Measurements from ENCODE around the gene PPP1R12B.
"Not testable (repeated sequence)": the region's sequence is repeated elsewhere in the genome, so short reads cannot be mapped to it uniquely, and the experiment has no call there.

The PPP1R12B gene

DNA sequence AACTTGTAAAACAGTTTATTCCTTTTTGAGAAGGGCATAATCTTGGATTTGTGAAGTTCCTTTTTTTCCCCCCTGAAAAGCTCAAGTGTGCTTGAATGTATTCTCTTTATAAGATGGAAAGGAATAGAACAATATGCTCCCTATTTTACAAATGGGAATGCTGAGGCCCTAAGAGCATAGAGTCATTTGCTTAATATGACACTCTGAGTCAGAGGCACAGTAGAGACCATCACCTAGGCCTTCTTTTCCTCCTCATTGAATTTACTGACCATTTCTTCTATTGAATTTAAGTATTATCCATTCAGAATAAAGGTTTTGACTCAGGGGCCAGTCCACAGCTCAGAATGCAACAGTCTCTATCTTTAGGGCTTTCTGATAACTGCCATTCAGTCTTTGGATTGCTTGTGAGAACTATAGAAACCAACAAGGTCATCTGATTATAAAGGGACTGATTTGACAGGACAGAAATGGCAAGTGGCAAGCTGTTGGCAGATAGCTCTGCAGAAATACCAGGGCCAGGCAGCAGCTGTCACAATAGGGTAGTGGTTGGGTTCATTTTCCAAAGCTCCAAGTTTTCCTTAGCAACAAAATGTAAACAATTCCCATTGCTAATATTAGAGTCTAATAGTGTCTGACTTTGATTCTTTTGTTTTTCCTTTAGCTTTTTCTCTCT is 111.1 kb downstream of the PPP1R12B start:
- not testable (repeated sequence) for H3K27me3 ChIP-seq (replicated peaks; ENCODE audit: control insufficient read depth, insufficient read depth, low read length); H3K36me3 ChIP-seq (ENCODE audit: control insufficient read depth, insufficient read depth, low read length, severe bottlenecking); H3K9ac ChIP-seq (ENCODE audit: low read length); H3K9me3 ChIP-seq (ENCODE audit: control insufficient read depth, low read length); H3K4me3 ChIP-seq (ENCODE audit: low read length)
- peaks cover 12% of the 10 kb centered on the region for H3K4me1 ChIP-seq (ENCODE audit: control insufficient read depth, insufficient read depth, low read length)
- DNase-seq (ENCODE audit: low read depth) = peak; percentile 22

DNA sequence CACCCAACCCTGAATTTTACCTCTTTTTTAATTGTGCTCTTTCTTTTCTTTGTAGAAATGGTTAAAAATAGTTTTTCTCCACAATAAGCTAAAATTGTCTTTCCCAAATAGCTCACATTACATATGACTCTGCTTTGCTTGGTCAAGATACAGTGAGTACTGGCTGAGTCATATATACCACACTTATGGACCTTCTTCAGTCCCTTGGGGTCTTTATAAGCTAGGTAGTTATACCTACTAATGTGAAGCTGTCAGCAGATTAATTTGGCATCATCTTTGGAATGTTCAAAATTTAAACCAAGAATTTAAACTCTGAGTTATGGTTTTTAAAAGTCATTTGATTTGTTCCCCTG is 111.6 kb downstream of the PPP1R12B start:
- H3K9ac ChIP-seq (ENCODE audit: low read length) = not testable (repeated sequence)

DNA sequence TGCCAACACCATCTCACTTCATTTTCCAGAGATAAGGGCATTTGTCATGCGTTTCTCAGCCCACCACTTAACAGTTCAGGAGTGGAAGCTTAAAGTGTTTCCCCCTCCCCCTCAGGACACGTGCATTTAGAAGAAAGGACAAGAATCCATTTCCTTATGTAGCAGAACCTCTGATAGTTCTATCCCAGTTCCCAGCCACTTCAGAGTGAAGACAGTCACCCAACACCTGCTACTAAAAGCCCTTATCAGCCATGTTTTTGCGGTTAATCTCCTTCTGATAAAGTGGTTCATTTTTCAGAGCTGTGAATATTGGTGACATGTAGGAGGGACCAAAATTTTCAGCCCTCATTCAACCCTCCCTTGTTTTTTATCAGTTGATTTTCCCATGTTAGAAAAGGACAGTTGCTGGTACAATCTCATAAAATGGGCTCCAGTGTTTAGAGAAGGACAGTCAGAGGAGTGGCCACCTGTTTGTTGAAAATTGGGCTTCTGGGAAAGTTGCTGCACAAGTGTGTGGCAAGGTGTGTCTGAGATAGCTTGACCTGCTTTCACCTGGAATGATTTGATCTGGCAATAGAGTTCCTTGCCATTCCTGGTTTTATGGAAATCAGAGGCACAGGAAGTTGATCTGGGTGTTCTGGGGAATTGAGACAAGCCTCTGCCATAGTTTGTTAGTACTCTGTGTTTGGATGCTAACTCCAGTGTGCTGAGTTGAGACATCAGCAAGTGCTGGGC is 114.0 kb downstream of the PPP1R12B start:
- Histone ChIP-seq H3K27me3 (replicated peaks; ENCODE audit: control insufficient read depth, insufficient read depth, low read length) (no peaks in the 10 kb centered on the region), H3K4me3 (ENCODE audit: low read length) (no peak overlapping the region), H3K9ac (ENCODE audit: low read length) (no peak overlapping the region), H3K9me3 (ENCODE audit: control insufficient read depth, low read length) (no peaks in the 10 kb centered on the region), H3K4me1 (ENCODE audit: control insufficient read depth, insufficient read depth, low read length) (peaks cover 15% of the 10 kb centered on the region), H3K36me3 (ENCODE audit: control insufficient read depth, insufficient read depth, low read length, severe bottlenecking) (no peaks in the 10 kb centered on the region)
- no peak for DNase-seq (ENCODE audit: low read depth)

More for the DNA sequence above, 111.6 kb downstream of the PPP1R12B start:
- H3K4me3 ChIP-seq (ENCODE audit: low read length); H3K9me3 ChIP-seq (ENCODE audit: control insufficient read depth, low read length); H3K36me3 ChIP-seq (ENCODE audit: control insufficient read depth, insufficient read depth, low read length, severe bottlenecking); H3K27me3 ChIP-seq (replicated peaks; ENCODE audit: control insufficient read depth, insufficient read depth, low read length): not testable (repeated sequence)
- peak; percentile 74 for DNase-seq (ENCODE audit: low read depth)
- H3K4me1 ChIP-seq (ENCODE audit: control insufficient read depth, insufficient read depth, low read length) = peaks cover 12% of the 10 kb centered on the region

DNA sequence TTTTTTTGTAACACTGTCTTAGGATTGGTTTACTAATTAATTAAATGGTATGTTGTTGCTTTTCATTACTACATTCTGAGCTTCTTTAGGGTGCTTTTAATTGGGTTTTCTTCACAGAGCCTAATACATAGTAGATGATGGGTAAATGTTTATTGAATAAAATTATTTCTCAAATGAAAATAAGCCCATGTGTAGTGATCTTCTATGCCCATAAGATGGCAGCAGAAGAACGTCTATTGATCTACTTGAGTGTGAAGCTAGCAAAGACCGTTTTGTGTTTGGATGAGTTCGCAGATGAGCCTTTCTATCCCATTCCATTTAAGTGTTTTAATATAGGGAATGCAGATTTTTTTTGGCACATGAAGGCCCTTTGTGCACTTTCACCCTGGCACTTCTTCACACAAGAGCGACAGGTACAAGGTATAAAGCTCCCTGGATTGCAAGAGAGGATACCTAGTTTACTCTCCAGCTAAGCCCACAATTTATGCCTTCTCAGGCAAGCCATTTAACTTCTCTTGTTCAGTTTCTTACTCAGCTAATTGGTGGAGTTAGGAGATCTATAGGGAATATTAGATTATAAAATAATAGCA is 115.7 kb downstream of the PPP1R12B start:
- not testable (repeated sequence) for H3K9ac ChIP-seq (ENCODE audit: low read length); H3K9me3 ChIP-seq (ENCODE audit: control insufficient read depth, low read length); H3K27me3 ChIP-seq (replicated peaks; ENCODE audit: control insufficient read depth, insufficient read depth, low read length); H3K36me3 ChIP-seq (ENCODE audit: control insufficient read depth, insufficient read depth, low read length, severe bottlenecking); H3K4me3 ChIP-seq (ENCODE audit: low read length)
- DNase-seq (ENCODE audit: low read depth) = peak; percentile 67
- H3K4me1 ChIP-seq (ENCODE audit: control insufficient read depth, insufficient read depth, low read length) = peaks cover 15% of the 10 kb centered on the region

DNA sequence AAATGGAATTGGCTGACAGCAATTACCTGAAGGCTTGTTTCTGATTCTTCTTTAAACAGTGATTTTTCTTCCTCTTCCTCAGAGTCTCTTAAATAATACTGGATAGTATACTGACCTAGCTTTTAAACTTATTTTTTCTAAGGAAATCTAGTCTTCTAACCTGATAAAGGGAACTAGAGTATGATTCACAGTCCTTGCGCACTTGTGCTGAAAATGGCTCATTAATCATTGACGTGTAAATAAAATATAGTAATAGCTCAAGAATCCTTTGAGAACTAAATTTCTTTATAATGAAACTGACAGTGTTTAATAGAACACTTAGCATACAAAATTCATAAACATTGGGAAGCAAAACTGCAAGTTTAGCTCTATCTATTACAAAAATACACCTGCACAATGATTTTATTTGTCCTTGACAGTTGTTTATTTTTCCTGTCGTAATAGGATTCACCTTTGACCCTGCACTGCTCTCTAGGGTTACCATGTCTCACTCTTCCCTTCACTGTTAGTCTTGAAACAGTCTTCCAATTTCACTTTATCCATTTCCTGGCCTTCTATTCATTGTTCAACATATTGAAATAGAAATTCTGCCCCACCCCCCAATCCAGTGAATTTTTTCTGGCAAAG is 117.3 kb downstream of the PPP1R12B start:
- H3K27me3 ChIP-seq (replicated peaks; ENCODE audit: control insufficient read depth, insufficient read depth, low read length); DNase-seq (ENCODE audit: low read depth); H3K4me1 ChIP-seq (ENCODE audit: control insufficient read depth, insufficient read depth, low read length); H3K36me3 ChIP-seq (ENCODE audit: control insufficient read depth, insufficient read depth, low read length, severe bottlenecking); H3K9me3 ChIP-seq (ENCODE audit: control insufficient read depth, low read length); H3K9ac ChIP-seq (ENCODE audit: low read length); H3K4me3 ChIP-seq (ENCODE audit: low read length): not testable (repeated sequence)

DNA sequence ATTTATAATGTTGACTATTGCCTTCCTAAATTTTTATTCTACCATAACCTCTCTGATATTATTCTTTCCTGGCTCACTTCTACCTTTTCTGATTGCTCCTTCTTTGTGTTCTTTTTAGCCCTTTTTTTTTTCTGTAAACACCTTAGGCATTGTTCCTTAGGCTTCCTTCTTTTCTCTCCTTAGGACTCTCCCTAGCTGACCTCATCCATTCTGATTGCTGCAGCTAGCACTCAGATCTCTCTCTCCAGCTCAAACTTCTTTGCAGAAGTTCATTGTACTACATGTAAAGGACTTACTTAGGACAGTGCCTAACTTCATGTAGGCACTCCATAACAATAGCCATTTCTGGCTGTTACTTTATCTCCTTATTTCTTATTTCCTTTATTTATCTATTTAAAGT is 117.8 kb downstream of the PPP1R12B start:
- not testable (repeated sequence) for H3K36me3 ChIP-seq (ENCODE audit: control insufficient read depth, insufficient read depth, low read length, severe bottlenecking); DNase-seq (ENCODE audit: low read depth); H3K9ac ChIP-seq (ENCODE audit: low read length); H3K4me1 ChIP-seq (ENCODE audit: control insufficient read depth, insufficient read depth, low read length); H3K9me3 ChIP-seq (ENCODE audit: control insufficient read depth, low read length); H3K4me3 ChIP-seq (ENCODE audit: low read length); H3K27me3 ChIP-seq (replicated peaks; ENCODE audit: control insufficient read depth, insufficient read depth, low read length)

DNA sequence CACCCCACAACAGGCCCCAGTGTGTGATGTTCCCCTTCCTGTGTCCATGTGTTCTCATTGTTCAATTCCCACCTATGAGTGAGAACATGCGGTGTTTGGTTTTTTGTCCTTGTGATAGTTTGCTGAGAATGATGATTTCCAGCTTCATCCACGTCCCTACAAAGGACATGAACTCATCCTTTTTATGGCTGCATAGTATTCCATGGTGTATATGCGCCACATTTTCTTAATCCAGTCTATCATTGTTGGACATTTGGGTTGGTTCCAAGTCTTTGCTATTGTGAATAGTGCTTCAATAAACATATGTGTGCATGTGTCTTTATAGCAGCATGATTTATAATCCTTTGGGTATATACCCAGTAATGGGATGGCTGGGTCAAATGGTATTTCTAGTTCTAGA is 118.9 kb downstream of the PPP1R12B start:
- H3K4me3 ChIP-seq (ENCODE audit: low read length); H3K27me3 ChIP-seq (replicated peaks; ENCODE audit: control insufficient read depth, insufficient read depth, low read length); H3K9ac ChIP-seq (ENCODE audit: low read length); H3K9me3 ChIP-seq (ENCODE audit: control insufficient read depth, low read length); H3K4me1 ChIP-seq (ENCODE audit: control insufficient read depth, insufficient read depth, low read length); DNase-seq (ENCODE audit: low read depth); H3K36me3 ChIP-seq (ENCODE audit: control insufficient read depth, insufficient read depth, low read length, severe bottlenecking): not testable (repeated sequence)

DNA sequence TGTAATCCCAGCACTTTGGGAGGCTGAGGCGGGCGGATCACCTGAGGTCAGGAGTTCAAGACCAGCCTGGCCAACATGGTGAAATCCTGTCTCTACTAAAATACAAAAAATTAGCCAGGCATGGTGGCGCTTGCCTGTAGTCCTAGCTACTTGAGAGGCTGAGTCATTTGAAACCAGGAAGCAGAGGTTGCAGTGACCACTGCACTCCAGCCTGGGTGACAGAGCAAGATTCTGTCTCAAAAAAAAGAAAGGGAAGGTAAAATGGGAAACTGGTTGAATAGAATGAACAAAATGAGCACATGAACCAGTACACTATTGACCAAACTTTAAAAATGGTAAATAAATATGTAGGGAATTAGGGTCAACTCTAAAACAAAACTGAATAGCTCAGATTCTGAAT is 120.2 kb downstream of the PPP1R12B start:
- not testable (repeated sequence) for H3K36me3 ChIP-seq (ENCODE audit: control insufficient read depth, insufficient read depth, low read length, severe bottlenecking); H3K9ac ChIP-seq (ENCODE audit: low read length); H3K27me3 ChIP-seq (replicated peaks; ENCODE audit: control insufficient read depth, insufficient read depth, low read length); H3K9me3 ChIP-seq (ENCODE audit: control insufficient read depth, low read length); H3K4me3 ChIP-seq (ENCODE audit: low read length); DNase-seq (ENCODE audit: low read depth)
- H3K4me1 ChIP-seq (ENCODE audit: control insufficient read depth, insufficient read depth, low read length) = peaks cover 19% of the 10 kb centered on the region

DNA sequence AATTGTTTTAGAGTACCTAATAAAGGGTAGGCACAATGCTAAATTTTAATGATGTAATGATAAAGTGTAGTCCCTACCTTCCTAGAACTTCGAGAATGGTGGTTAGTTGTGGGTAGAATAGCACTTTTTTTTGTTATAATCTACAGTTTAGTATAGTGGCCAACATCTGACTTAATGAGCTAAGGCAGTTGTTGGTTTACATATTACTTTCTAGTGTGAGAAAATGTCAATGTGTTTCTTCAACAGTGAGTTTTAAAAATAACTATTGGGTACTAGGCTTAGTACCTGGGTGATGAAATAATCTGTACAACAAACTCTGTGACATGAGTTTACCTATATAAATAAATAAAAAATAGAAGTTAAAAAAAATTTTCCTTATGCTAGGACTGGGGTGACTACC is 120.6 kb downstream of the PPP1R12B start:
- peaks cover 19% of the 10 kb centered on the region for H3K4me1 ChIP-seq (ENCODE audit: control insufficient read depth, insufficient read depth, low read length)
- not testable (repeated sequence) for H3K9ac ChIP-seq (ENCODE audit: low read length); H3K4me3 ChIP-seq (ENCODE audit: low read length); H3K9me3 ChIP-seq (ENCODE audit: control insufficient read depth, low read length); H3K36me3 ChIP-seq (ENCODE audit: control insufficient read depth, insufficient read depth, low read length, severe bottlenecking); DNase-seq (ENCODE audit: low read depth); H3K27me3 ChIP-seq (replicated peaks; ENCODE audit: control insufficient read depth, insufficient read depth, low read length)

DNA sequence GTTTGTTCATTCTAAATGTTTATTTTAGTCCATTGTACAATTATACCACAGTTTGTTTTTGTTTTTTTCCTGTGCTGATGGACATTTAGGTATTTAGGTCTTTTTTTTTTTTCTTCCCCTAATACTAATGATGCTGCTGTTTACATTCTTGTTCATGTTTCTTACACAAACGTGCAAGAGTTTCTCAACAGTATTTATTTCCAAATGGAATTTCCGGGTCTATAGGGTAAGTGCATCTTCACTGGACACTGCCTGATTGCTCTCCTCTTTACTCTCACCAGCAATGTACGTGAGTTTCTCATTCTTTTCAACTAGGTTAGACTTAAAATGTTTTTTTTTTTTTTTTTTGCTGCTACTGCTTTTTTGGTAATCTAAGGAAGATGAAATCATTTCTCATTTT is 122.7 kb downstream of the PPP1R12B start:
- no peaks in the 10 kb centered on the region for H3K36me3 ChIP-seq (ENCODE audit: control insufficient read depth, insufficient read depth, low read length, severe bottlenecking)
- peaks cover 15% of the 10 kb centered on the region for H3K4me1 ChIP-seq (ENCODE audit: control insufficient read depth, insufficient read depth, low read length)
- DNase-seq (ENCODE audit: low read depth) = no peak
- no peaks in the 10 kb centered on the region for H3K9me3 ChIP-seq (ENCODE audit: control insufficient read depth, low read length)
- no peak overlapping the region for H3K4me3 ChIP-seq (ENCODE audit: low read length)
- H3K9ac ChIP-seq (ENCODE audit: low read length) = no peak overlapping the region
- H3K27me3 ChIP-seq (replicated peaks; ENCODE audit: control insufficient read depth, insufficient read depth, low read length) = no peaks in the 10 kb centered on the region

DNA sequence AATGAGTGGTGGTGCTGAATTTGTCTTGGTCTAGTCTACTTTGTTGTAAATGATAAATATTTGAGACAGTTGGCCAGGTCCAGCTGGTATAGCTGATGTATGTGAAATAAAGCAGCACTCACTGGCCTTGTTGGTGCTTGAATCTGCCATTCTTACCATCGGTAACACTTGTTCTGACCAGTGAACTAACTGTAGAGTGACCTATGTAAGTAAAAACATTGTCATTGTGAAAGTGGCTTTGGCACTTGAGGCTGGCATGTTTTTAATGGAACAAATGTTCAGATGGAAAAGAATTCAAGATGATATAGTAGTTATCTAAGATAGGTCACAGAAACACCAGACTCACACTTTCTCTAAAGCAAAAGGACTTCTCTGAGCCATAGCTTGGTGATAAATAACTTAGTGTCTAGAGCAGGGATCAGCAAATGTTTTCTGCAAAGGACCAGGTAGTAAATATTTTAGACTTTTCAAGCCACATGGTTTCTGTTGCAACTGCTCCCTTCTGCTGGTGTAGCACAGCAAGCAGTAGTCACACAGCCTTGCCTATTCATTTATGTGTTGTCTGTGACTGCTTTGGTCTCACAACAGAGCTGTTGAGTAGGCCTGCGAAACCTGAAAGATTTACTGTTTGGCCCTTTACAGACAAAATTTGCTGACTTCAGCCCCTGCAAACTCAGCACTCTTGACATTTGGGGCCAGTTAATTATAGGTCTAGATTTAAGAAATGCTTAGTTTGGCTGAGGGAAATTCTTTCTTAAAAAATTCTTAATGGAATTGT is 124.0 kb downstream of the PPP1R12B start:
- not testable (repeated sequence) for DNase-seq (ENCODE audit: low read depth); H3K9me3 ChIP-seq (ENCODE audit: control insufficient read depth, low read length); H3K27me3 ChIP-seq (replicated peaks; ENCODE audit: control insufficient read depth, insufficient read depth, low read length); H3K36me3 ChIP-seq (ENCODE audit: control insufficient read depth, insufficient read depth, low read length, severe bottlenecking); H3K9ac ChIP-seq (ENCODE audit: low read length); H3K4me3 ChIP-seq (ENCODE audit: low read length)
- peaks cover 15% of the 10 kb centered on the region for H3K4me1 ChIP-seq (ENCODE audit: control insufficient read depth, insufficient read depth, low read length)

Measured in adipocyte (in vitro differentiated cells).